Measurements from ENCODE around the gene FBLN2.

The FBLN2 gene

DNA sequence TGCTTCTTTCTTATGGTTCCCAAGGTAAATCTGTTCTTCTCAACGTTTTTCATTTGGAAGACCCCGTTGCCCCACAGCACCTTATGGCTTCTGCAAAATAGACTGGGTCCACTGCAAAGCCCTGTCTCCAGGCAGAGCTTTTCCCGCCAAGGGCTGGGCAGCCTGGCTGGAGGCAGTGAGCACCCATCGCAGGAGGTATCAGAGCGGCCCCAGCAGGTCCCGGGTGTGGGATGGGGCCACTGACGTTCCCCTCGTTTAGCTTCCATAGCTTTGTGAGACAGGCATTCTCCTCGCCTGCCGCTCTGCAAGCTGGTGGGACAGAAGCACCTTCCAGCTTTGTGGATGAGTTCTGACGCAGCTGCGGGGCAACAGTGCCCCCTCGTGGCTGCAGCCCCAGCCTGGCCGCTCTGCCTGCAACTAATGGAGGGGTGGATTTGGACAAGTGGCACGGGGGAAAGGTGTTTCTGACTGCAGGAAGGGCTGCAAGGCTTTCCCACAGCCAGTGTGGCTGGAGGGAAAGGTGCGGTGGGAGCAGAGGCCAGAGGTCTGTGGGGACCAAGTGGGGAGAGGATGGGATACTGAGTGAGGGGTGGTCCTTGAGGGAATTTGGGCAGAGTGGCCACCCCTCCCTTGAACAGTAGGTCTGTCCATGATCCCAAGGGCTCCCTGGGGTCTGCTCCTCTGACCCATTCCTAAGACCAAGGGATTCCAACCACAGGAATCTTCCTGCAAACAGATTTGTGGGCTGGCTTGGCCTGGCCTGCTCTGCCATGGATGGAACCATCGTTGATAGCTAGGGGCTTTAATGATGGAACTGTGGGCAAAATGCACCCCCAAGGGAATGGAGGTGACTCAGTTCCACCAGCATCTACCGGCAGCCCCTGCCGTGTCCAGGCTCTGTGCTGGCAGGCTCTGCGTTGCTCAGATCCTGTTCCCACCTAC, 99.4 kb downstream of the FBLN2 start:
- DNase-seq (ENCODE audit: low spot score) = peak; percentile 75

DNA sequence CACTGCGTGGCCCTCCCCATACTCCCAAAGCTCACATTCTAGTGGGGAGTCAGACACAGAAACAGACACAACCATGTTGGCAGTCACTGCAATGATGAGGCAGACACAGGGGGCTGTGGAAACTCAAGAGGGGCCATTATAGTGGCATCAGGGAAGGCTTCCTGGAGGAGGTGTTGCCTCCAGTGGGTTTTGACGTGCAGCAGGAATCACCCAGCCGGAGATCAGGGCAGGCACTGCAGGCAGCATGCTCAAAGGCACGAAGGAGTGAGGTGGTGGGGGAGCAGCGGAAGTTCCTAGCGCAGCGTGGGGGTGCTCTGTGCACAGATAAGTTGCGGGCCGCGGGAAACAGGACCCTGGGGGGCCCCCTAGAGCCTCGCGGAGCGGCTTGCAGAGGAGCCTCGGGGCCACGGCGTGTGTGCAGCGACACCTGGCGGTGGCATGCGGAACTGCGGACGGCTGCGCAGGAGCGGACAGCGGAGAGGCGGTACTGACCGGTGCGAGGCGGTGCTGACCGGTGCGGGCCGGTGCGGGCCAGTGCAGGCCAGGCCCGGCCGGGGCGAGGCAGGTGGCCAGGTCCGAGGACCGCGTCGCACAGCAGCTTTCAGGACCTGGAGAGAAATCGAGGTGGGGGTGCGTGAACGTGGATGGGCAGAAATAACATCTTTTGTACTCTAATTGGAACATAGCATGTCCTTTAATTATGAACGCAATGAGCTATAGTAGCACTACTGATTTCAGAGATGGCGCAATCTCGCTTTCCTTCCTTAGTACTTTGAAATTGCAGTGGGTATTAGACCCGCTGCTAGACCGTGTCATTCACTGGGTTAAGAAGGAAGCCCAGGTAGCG, 101.5 kb downstream of the FBLN2 start:
- peak; percentile 62 for DNase-seq (ENCODE audit: low spot score)

DNA sequence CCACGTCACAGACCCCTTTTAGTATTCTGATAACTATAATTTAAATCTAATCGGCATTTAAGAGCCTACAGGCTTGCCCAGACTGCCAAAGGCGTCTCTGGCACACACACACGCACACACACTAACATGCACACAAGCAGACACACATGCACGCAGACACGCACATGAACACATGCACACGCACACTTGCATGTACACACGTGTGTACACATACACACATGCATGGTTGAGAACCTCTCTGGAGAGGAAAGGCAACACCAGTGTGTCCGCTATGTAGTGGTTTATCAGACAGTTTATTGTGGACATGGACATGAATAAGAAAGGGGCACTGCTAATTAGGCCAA, 102.1 kb downstream of the FBLN2 start:
- no peak for DNase-seq (ENCODE audit: low spot score)

DNA sequence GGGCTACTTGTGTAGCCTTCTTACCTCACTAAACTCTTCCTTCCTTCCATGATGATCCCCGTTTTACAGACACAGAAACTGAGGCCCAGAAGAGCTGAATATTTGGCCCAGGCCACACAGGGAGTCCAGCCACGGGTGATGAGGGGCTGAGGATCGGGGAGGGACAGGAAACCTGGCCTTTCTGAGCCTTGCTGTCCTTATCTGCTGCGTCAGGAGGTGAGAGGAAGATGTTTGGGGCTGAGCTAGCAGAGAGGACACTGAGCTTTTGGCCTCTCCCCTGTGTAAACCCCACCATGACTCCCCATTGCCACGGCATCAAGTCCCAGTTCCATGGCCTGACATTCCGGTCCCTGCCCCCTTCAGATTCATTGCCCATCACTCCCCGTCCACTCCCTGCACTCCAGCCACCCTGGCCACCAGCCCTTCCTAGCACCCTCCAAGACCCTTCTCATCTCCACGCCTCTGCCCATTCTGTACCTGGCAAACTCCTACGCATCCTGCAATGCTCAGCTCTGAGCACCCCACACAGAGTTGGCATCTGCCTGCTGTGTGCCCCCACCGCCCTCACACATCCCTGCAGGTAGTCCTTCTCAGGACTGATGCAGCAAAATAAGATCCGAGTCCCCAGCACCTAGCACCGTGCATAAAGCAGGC, 103.0 kb downstream of the FBLN2 start:
- DNase-seq (ENCODE audit: low spot score) = no peak

DNA sequence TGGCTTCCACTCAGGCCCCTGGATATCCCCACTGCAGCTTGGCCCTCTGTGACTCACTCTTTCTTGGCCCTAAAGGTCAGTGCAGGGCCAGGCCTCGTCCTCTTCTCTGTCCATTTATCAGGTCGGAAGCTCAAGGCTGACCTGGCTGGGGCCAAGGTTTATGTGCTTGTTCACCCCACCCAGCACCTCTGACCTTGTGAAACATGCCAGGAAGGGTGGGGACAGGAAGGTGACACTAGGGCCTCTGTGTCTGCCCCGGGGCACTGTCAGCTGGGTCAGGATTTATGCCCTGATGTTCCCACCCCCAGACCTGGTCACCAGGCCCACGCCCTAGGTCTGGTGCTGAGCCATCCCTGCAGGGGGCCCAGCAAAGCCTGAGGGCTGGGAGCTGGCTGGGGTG, 103.8 kb downstream of the FBLN2 start:
- no peak for DNase-seq (ENCODE audit: low spot score)

DNA sequence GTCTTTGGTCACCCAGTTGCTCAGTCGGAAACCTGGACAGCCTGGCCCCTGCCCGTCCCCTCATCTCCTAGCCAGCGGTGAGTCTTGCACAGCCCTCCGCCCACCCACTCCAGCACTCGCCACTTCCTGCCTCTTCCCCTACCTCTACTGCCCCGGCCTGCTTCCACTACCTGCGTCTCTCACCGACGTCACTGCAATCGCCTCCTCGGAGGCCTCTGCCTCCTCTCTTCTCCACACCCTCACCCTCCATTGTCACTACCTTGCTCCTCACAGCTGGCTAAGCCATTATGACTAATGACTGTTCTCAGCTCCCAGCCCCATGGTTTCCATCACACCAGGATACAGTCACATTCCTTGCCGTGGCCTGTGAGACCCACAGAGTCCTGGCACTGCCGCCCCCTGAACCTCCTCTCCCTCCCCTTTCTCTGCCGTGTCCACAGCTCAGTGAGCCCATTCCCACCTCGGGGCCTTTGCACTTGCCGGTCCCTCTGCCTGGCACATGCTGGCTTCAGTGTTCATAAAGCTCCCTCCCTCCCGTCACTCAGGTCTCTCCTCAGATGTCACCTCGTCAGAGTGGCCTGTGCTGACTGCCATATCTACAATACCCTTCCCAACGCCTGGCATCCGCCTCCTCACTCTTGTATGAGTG, 104.8 kb downstream of the FBLN2 start:
- DNase-seq (ENCODE audit: low spot score) = no peak

DNA sequence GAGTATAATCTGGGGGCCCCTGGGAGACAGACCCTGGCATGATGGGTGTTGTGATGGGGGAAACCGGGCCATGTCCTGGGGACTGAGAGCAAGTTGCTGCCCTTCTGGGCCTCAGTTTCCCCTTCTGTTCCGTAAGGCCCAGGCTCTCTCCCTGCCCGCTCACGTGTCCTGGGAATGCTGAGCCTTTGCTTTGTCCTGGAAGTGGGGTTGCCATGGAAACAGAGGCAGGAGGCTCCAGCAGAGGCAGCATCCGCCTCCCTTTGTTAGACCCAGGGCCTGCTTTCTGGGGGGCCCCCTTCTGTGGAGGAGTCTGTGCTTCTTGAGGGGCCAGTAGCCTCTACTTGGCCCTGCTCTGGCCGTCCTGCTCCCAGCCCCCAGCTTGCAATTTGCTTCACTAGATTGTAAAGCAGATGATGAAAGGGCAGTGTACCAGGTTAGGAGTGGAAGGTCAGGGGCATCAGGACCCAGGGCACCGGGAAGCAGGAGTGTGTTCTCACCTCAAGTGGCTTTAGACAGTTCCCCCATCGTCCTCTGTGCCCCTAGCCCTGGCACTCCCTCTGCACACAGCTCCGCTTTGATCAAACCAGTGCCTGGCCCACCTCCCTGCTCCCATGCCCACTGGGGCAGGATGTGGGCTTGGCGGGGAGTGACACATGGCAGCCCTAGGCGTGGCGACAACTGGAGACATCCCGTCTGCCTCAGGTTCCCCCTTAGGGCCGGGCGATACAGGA, 105.6 kb downstream of the FBLN2 start:
- DNase-seq (ENCODE audit: low spot score) = no peak

DNA sequence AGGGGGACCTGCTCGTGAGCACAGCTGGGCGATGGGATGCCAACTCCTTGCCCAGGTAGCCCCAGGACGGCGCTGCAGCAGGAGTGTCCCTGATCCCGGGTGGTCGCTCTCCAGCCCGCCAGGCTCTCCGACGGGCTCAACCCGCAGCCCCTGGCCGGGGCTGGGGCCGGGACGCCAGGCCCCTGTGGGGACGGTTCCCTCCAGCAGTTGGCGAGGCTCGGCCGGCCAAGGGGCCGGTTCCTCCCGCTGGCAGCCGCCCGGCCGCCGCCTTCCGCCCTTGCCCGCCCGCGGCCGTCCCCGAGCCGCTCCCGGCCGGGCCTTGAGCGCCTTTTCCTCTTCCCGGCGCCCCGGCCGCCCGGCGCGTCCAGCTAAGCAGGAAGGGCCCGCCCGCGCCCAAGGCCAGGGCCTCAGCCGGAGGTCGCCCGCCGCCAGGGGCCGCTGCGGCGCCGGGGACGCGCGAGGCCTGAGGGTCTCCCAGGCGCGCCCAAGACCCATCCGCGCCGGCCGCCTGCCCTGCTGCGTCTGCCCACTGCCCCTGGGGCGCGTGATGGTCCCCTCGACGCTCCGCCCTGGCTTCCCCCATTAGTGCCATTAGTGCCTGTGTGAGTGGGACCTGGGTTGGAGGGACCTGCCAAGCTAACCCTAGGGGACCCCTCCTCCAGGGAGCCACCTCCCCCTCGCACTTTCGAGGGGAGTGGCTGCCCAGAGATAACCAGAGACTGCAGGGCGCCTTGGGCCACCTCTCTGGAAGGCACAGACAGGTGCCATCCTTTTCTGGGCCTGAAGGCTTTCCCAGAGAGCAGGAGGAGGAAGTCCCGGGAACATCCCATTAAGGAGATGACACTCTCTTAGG, 106.4 kb downstream of the FBLN2 start:
- DNase-seq (ENCODE audit: low spot score) = no peak

DNA sequence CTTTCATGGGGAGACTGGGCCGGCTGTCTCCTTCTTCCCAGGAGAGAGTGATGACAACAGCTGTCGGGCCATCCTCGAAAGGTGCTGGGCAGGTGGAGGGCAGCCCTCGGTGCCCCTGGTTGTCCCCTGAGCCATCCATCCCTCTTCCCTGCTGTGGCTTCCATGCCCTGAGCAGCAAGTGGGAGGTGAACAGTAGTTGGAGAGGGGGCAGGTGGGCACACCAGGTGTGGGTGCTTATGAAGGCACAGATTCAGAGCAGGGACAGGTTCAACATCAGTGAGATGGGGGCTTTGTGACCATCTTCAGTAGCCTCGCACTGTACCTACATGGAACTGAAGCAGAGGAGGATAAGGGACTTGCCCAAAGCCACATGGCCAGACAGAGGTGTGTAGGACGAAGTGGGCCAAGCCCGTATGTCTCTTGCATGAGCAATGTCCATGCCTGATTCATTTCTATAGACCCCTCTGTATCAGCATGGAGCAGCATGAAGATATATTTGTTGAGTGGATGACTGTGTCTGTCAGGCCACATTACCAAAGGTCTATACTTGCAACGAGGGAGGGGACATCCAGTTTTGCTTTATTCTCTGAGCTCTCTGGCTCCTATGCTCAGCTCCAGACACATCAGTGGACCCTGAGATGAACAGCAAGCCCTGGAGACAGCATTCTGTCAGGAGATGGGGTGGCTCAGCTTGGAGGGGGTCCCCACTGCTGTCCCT, 107.8 kb downstream of the FBLN2 start:
- DNase-seq (ENCODE audit: low spot score) = no peak

DNA sequence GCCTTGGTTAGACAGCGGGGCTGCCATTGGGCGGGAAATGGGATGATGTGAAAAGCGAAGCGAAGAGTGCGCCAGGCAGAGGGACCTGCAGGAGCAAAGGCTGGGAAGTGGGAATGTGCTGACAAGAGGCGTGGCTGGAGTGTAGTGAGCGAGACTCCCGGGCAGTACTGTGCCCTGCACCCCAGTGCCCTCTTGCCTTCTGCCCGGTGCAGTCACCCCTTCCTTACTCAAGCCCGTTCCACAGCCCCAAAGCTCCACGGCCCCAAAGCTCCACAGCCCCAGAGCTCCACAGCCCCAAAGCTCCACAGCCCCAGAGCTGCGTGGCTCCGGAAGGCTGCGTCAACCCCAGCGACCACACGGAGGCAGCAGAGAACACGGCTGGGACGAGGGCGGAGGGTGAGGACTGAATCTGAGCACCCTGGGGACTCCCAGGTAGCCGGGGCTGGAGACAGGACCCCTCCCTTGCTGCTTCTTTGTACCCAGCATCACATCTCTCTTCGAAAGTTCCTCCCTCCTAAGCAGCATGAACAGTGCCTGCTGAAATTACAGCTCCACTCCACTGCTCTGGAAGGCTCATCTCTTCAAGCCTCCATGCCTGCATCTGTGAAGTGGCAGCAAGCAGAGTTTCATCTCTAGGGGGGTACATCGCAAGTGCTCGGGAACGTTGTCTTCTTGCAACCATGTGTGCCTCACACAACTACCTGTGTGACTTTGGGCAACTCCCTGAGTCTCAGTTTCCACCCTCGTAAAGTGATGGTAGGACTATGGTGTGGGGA, 108.9 kb downstream of the FBLN2 start:
- DNase-seq (ENCODE audit: low spot score) = peak; percentile 36

DNA sequence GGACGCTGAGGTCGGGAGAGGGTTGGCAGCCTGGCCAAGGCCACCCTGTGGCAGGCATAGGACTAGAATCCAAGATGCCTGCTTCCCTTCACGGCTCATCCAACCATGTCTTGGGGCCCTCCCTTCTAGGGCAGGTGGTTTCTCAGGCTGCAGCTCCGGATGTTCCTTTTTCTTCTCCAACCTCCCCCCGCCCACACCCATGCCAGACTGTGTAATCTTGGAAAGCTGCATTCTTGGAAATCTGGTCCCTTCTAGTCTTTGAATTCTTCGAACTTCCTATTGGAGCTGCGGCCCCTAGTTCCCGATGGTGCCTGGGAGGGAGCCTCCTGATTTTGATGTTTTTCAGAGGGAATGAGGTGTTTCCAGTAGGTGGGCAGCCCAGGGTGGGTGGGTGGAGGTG, 109.8 kb downstream of the FBLN2 start:
- no peak for DNase-seq (ENCODE audit: low spot score)

DNA sequence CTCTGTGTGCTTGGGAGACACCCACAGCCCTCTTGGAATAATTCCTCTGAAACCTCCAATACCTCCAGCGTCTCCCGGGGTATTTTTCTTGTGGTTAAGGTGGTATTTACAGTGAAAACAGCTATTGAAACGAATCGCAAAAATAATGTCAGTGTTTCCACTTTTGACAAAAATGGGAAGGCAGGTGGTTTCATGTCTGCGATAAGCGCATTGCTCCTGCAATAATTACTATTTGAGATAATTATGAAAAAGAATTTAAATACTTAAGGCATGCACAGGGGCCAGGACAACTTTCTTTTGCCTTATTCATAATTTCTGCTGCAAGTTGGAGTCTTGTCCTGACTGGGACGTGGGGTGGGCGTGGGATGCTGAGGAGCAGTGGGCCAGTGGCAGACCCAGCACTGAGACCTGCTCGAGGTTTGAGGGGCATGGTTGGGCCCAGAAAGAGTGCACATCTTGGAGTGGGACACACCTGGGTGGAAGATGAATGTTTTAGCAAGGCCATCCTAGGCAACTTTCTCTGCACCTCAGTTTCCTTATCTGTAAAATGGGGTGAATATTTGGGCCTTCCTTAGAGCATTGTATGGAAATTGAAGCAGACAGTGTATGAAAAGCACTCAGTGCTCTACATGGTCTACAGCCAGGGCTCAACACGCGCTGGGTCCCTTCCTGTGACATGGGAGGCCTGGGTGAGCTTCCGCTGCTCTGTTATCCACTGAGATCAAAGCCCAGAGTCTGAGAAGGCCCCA, 110.5 kb downstream of the FBLN2 start:
- no peak for DNase-seq (ENCODE audit: low spot score)

DNA sequence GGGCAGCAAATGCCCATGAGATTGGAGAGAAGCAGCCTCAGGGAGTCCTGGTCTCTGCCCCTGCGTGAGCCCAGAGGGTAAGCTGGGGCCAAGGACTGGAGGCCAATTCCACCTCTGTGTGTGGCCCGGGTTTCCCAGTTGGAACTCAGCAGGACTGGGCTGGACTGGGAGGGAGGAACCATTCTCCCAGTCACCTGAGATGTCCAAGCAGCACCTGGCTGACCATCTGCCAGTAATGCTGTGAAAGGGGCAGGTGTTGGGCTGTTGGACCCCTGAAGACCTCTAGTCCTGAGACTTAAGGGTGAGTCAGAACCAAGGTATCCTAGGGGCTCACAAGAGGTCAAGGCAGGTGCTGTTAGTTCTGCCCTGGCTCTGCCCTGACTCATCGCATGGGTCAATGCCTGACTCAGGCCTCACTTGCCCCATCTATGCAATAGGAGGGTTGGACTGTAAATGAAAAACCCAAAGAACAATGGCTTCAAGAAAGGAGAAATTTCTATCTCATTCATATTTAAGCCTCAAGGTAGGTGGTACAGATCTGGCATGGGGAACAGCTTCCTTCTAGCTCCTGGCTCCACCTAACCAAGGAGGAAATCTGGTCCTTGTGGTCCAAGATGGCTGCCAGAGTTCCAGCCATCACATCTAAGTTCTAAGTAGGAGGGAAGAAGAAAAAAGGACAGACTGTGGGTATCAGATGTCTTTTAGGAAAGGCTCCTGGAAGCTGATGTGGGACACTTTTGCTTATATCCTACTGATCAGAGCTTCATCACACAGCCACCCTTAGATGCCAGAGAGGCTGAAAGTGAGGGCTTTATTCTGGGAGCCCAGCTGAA, 111.3 kb downstream of the FBLN2 start:
- DNase-seq (ENCODE audit: low spot score) = no peak

DNA sequence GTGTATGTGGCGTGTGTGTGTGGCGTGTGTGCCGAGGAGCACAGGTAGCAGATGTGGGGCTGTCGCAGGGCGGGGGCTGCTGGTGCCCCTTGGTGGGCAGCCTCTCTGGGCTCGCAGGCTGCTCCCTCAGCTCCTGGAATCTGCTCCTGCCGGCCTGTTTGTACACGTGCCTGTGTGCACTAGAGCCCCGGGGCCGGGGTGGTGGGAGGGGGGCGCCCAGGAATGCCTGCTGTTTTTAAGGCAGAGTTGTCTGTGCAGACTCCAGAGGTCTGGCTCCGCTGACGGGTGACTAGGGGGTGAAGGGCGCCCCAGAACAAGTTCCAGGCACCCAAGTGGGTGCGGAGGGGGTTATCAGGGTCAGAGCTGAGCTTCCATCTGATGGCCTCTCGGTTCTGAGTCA, 112.2 kb downstream of the FBLN2 start:
- no peak for DNase-seq (ENCODE audit: low spot score)

DNA sequence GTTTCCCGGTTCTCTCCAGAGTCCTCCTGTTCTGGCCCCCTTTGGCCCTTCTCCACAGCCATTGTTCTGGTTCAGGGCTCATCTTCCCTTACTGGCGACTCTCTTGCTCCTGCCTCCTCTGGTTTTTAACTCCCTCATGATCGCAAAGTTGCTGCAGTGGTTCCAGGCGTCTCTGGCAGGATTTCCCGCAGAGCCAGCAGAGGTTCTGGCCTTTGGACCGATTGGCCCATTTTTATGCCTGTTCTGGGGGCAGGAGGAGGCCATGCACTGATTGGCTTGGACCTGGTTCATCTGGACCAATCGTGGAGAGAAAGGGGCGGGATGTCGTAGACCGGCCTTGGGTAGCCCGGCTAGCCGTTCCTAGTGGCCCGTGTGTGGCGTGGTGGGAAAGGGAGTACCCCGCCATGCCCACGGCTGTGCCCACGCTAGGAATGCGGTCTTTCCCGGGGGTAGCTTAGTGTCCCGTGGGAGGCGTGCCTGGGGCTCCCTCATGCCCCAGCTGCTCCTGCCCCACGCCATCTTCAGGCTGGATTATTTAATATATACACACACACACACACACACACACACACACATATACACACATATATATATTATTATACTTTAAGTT, 113.4 kb downstream of the FBLN2 start:
- DNase-seq (ENCODE audit: low spot score) = no peak

DNA sequence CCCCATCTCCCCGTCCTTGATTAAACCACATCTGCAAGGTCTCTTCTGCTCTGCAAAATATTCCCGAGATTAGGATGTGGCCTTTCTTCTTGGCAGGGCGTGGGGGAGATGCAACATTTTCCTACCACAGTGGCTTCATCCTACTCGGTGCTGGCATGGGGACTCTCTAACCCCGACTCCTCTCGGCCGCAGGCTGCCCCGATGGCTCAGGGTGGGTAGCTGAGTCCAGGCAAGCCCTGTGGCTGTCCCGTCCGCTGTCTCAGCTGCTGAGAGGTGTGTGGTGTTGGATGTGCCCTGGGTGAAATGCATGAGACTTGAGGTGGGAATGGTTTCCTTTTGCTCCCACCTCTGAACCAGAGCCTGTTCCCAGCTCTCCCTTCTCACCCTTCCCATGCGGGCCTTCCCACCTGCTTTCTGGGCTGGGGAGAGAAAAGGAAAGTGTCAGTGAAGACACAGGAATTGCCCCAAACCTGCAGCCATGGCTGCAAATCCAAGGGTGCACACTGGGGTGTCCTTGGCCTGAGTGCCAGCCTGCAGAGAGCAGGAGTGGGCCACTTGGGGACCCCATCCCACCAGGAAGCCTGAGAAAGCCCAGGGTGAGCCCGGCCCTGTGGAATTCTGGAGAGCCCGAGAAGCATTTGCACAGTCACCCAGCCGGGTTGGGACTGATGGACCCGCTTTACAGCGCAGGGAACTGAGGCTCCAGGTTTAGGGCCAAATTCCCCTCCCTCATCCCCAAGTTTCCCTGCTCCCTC, 115.0 kb downstream of the FBLN2 start:
- no peak for DNase-seq (ENCODE audit: low spot score)
